ENCODE measurements around the gene LPGAT1. TPM values are rescaled to one million over a fixed set of nuclear protein-coding genes. Genes with fewer than 3 reads are reported as not detected.

The LPGAT1 gene, protein sequence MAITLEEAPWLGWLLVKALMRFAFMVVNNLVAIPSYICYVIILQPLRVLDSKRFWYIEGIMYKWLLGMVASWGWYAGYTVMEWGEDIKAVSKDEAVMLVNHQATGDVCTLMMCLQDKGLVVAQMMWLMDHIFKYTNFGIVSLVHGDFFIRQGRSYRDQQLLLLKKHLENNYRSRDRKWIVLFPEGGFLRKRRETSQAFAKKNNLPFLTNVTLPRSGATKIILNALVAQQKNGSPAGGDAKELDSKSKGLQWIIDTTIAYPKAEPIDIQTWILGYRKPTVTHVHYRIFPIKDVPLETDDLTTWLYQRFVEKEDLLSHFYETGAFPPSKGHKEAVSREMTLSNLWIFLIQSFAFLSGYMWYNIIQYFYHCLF
- total RNA-seq (2022; extraction: Qiagen RNA extraction) = 19.1 to 30.6 TPM (median 26.9 TPM) in 5 replicates

DNA sequence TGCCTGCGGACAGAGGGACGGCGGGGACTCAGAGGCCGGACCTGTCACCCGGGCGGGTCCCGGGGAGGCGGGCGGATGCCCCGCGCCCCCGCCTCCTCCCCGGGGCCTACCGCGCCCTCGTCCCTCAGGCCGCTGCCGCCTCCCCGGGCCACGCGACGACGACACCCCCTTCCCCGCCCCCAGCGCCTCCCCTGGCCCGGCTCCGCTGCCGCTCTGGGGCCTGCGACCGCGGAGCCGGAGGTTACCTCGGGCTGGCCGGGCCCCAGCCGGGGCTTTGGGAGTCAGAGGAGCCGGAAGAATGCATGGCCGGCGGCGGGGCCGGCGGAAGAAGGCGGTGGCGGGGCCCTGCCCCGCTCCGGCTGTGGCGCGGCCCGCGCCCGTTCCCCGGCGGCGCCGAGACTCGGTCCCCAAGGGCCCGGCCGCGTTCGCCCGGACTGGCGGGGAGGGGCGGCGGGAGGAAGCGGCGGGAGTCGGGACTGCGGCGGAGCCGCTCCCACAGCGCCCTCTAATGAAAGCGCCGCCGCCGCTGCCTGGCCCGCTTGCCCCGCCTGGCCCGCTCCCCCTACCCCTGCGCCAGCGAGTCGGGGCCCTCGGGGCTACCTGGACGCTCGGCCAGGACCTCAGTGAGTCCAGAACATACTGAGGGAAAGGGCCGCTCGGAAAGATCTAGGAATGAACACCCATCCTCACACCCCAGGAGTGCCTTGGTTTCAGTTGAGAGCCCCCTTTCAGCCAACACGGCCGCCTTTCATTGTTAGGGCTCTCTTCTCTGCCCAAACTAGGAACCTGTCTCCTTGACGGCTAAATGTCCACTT is at the start of gene LPGAT1:
Gene LPGAT1, minus strand, starts transcription at position 436 of the 815 bp plus-strand sequence. CDS start 1,467 bp downstream, outside the sequence.

Other genes with a start within 250 kb of the LPGAT1 start
- 33.4 to 49.9 TPM (median 40.4 TPM) in 5 replicates for gene NEK2, start 155.1 kb downstream of the LPGAT1 start, total RNA-seq (2022; extraction: Qiagen RNA extraction)
- 17.8 to 19.9 TPM (median 18.9 TPM) in 5 replicates for gene INTS7, start 204.8 kb upstream of the LPGAT1 start, total RNA-seq (2022; extraction: Qiagen RNA extraction)
- gene DTL, start 205.0 kb upstream of the LPGAT1 start, total RNA-seq (2022; extraction: Qiagen RNA extraction) = 18.8 to 24.8 TPM (median 20.6 TPM) in 5 replicates

Measured in A549 treated with Hydrocortisone at 1 μM for 4 hours (cell line).